HepG2 (cell line): Measurements from ENCODE around the gene ATP7B. TPM values are rescaled to one million over a fixed set of nuclear protein-coding genes. Genes with fewer than 3 reads are reported as not detected.
A peak's percentile ranks its signal among the peaks of the same experiment; 100 is the strongest.

Source experiments
- ATAC-seq: fragments of 200-7000 bp; cut with Tn5 transposase; 3 replicates; pipeline ENCODE4 v1.9.1; 2020; ENCODE audit warnings: mild to moderate bottlenecking, moderate library complexity
- BruUV-seq: library from RNA; stranded (reverse); fragments of 400-500 nt; replicated peaks from 2 replicates; lab custom pipeline; 2021; lab: Mats Ljungman, UMichigan
- CTCF ChIA-PET: fragments of 300-600 bp; formaldehyde crosslinking; extraction: SDS; loops from one replicate; lab custom pipeline; 2021; ENCODE audit warnings: low total read pairs, inconsistent platforms, low intra/inter-chr PET ratio; lab: Yijun Ruan, JAX
- POLR2A ChIA-PET: fragments of 350-600 bp; sonication (Branson Sonifier 250); formaldehyde crosslinking; loops from one replicate; lab custom pipeline; 2020; ENCODE audit warnings: antibody characterized with exemption, inconsistent platforms; lab: Yijun Ruan, JAX
- DNase-seq: peaks from one replicate; pipeline ENCODE4 v3.0.0-alpha.2; 2015; ENCODE audit warnings: low spot score
- FAIRE-seq: peaks from 3 replicates; lab custom pipeline; 2011; peaks lifted over from hg19 to GRCh38; lab: Jason Lieb, UNC
- H2AFZ ChIP-seq: one replicate; pipeline ENCODE4 v1.6.1; 2011; ENCODE audit warnings: low read length, inconsistent platforms
- H3K27ac ChIP-seq: fragments of 300-600 bp; 3 replicates; pipeline ENCODE4 v1.8.0; 2011; ENCODE audit warnings: mixed run types, mild to moderate bottlenecking, mixed read lengths, low read length, inconsistent platforms; ENCODE audit not compliant: insufficient read depth; ENCODE audit errors: extremely low read length
- H3K27me3 ChIP-seq, 2 experiments: fragments of 200-600 bp in 1 of 2; 2 replicates in 1 of 2; 3 replicates in 1 of 2; pipeline versions ENCODE4 v1.6.0 to v1.8.0; 2011; ENCODE audit warnings: low read length in 2 of 2, mild to moderate bottlenecking in 2 of 2, moderate library complexity in 2 of 2, inconsistent platforms in 1 of 2; ENCODE audit not compliant: insufficient read depth in 2 of 2, control insufficient read depth in 1 of 2
- H3K36me3 ChIP-seq, 2 experiments: fragments of 200-600 bp in 1 of 2; replicated peaks in 1 of 2; 2 replicates in 1 of 2; 3 replicates in 1 of 2; pipeline versions ENCODE4 v1.5.1 to v1.8.0; 2011; ENCODE audit warnings: low read length in 2 of 2, inconsistent platforms in 1 of 2; ENCODE audit not compliant: insufficient read depth in 2 of 2, control insufficient read depth in 1 of 2
- H3K4me1 ChIP-seq: 2 replicates; pipeline ENCODE4 v1.5.1; 2012; ENCODE audit warnings: low read length, inconsistent platforms; ENCODE audit not compliant: insufficient read depth
- H3K4me2 ChIP-seq: 2 replicates; pipeline ENCODE4 v1.6.0; 2011; ENCODE audit warnings: low read depth, low read length, inconsistent platforms
- H3K4me3 ChIP-seq, 3 experiments: fragments of 200-600 bp in 1 of 3; sonication (generic), shearing (Covaris generic) in 1 of 3; replicated peaks in 1 of 3; 2 replicates each; pipeline ENCODE4 v1.5.1; 2011 to 2016; ENCODE audit warnings: low read length in 3 of 3, inconsistent platforms in 2 of 3, low read depth in 2 of 3, mild to moderate bottlenecking in 2 of 3, control low read depth in 1 of 3, mixed read lengths in 1 of 3; ENCODE audit not compliant: insufficient read depth in 1 of 3
- H3K79me2 ChIP-seq: one replicate; pipeline ENCODE4 v1.6.1; 2011; ENCODE audit warnings: low read length, inconsistent platforms; ENCODE audit not compliant: insufficient read depth
- H3K9ac ChIP-seq: 2 replicates; pipeline ENCODE4 v1.6.0; 2011; ENCODE audit warnings: mild to moderate bottlenecking, low read depth, low read length, inconsistent platforms; ENCODE audit not compliant: insufficient read depth
- H3K9me3 ChIP-seq: 2 replicates; pipeline ENCODE4 v1.5.1; 2012; ENCODE audit warnings: mild to moderate bottlenecking, low read length
- H4K20me1 ChIP-seq: 2 replicates; pipeline ENCODE4 v1.6.0; 2011; ENCODE audit warnings: inconsistent platforms, mild to moderate bottlenecking, low read length, moderate library complexity; ENCODE audit not compliant: insufficient read depth
- ARHGAP35 ChIP-seq: sonication (generic); formaldehyde crosslinking; IDR thresholded peaks from 2 replicates; pipeline ENCODE4 v1.9.0; 2022; ENCODE audit warnings: mild to moderate bottlenecking, inconsistent platforms, moderate library complexity, missing genetic modification reagents, borderline replicate concordance
- CREB3 ChIP-seq: sonication (generic); formaldehyde crosslinking; IDR thresholded peaks from 2 replicates; pipeline ENCODE4 v1.5.0; 2020; ENCODE audit warnings: missing genetic modification reagents
- HMGA1 ChIP-seq: sonication (generic); formaldehyde crosslinking; conservative IDR thresholded peaks from 2 replicates; pipeline ENCODE4 v1.4.0; 2020; ENCODE audit warnings: missing genetic modification reagents
- KLF16 ChIP-seq, 2 experiments: sonication (generic) in 1 of 2; formaldehyde crosslinking in 1 of 2; IDR thresholded peaks; 2 replicates each; pipeline versions ENCODE4 v1.6.1 to v1.8.0; 2016 to 2023; ENCODE audit warnings: missing genetic modification reagents in 2 of 2, missing compliant biosample characterization in 1 of 2
- PRDM15 ChIP-seq: sonication (generic); formaldehyde crosslinking; IDR thresholded peaks from 2 replicates; pipeline ENCODE4 v1.4.0; 2020; ENCODE audit warnings: missing genetic modification reagents
- SSRP1 ChIP-seq: IDR thresholded peaks from 2 replicates; pipeline ENCODE4 v1.6.1; 2016; ENCODE audit warnings: control low read depth
- ZFP36L2 ChIP-seq: sonication (generic); formaldehyde crosslinking; IDR thresholded peaks from 2 replicates; pipeline ENCODE4 v1.4.0; 2020; ENCODE audit warnings: missing genetic modification reagents
- ZNF264 ChIP-seq: sonication (generic); formaldehyde crosslinking; IDR thresholded peaks from 2 replicates; pipeline ENCODE4 v1.4.0; 2020; ENCODE audit warnings: missing genetic modification reagents
- ZSCAN20 ChIP-seq: sonication (generic); formaldehyde crosslinking; IDR thresholded peaks from 2 replicates; pipeline ENCODE4 v1.4.0; 2020; ENCODE audit warnings: missing genetic modification reagents, mild to moderate bottlenecking, borderline replicate concordance
- WGBS: methylation state at CpG from one replicate; pipeline ENCODE4 v1.1.6; 2017; ENCODE audit warnings: low lambda C conversion rate; 5-methylcytosine and 5-hydroxymethylcytosine counted together
- in situ Hi-C: cut with HindIII; loops from 2 replicates; pipeline ENCODE4 v1.10.0; 2017; ENCODE audit warnings: low pct_unique_long_range_greater_than_20kb; ENCODE audit not compliant: extremely low pct_ligation_motif_present
- intact Hi-C: fragments of 100-400 bp; cut with micrococcal nuclease; formaldehyde crosslinking; loops from one replicate; pipeline ENCODE4 v1.10.0; 2022; ENCODE audit not compliant: unreplicated experiment
- polyA plus RNA-seq, 8 experiments: library from polyadenylated mRNA; depleted of rRNA in 3 of 8; stranded (reverse) in 7 of 8; unstranded in 1 of 8; fragments of >200 nt; fragmentation: Illumina TruSeq in 4 of 8; extraction: Trizol in 4 of 8; gene quantifications; 2 replicates each; pipeline versions ENCODE4 v1.2.1 to v1.2.3, GENCODE V29; 2011 to 2016; ENCODE audit warnings: low read depth in 4 of 8, missing spikeins in 1 of 8, mixed read lengths in 1 of 8; ENCODE audit not compliant: insufficient read depth in 1 of 8
- total RNA-seq, 5 experiments: library from RNA; depleted of rRNA; stranded (reverse); fragments of >200 nt; fragmentation: Illumina TruSeq; extraction: Trizol; gene quantifications; 2 replicates each; pipeline ENCODE4 v1.2.3, GENCODE V29; 2016; ENCODE audit warnings: low read depth in 1 of 5
- TF ChIP-seq, protein P1 (sequence below): sonication (generic); formaldehyde crosslinking; IDR thresholded peaks from 2 replicates; pipeline ENCODE4 v1.8.0; 2022; ENCODE audit warnings: low read depth, missing genetic modification reagents
- TF ChIP-seq, protein P2 (sequence below): sonication (generic); formaldehyde crosslinking; IDR thresholded peaks from 2 replicates; pipeline ENCODE4 v1.5.1; 2020; ENCODE audit warnings: missing genetic modification reagents, mild to moderate bottlenecking, borderline replicate concordance
- TF ChIP-seq, protein P3 (sequence below): sonication (generic); formaldehyde crosslinking; IDR thresholded peaks from 2 replicates; pipeline ENCODE4 v1.4.0; 2020; ENCODE audit warnings: missing genetic modification reagents; ENCODE audit errors: not compliant biosample characterization

ATP7B gene
- total and polyA plus RNA-seq, 2 of the 13 experiments (the other 11 are each of a cell fraction or from before 2014, with no cell fraction given) = 31.8 to 57.4 TPM

DNA sequence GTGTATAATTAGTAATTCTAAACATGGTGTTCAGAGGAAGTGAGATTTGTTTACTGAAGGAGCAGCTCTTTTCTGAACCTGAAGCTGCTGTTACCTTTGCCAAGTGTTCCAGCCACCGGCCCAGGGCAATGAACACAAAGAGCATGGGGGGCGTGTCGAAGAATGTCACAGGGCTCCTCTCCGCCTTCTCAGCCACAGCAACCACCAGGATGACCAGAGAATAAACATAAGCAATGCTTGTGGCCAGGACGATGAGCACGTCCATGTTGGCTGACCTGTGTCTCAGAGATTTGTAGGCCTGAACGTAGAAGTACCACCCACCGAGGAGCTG, 53.1 kb downstream of the ATP7B start:
- BruUV-seq = no TSS peak
- Histone ChIP-seq H2AFZ (no peak overlapping the region), H3K79me2 (no peaks in the 10 kb centered on the region), H3K4me3 (no peak overlapping the region), H3K27me3 (no peaks in the 10 kb centered on the region), H3K4me1 (peaks cover 10% of the 10 kb centered on the region), H3K27ac (no peak overlapping the region), H3K36me3 (peaks cover 37 to 85% of the 10 kb centered on the region in 2 experiments), H3K4me2 (no peak overlapping the region), H3K9ac (no peak overlapping the region), H4K20me1 (no peaks in the 10 kb centered on the region), H3K9me3 (no peaks in the 10 kb centered on the region)
- POLR2A ChIA-PET = no interaction called here
- FAIRE-seq (no peak), DNase-seq (no peak), ATAC-seq (peak; percentile 13; the same call in 1 of the 3 replicates)
- TF ChIP-seq, protein P1, sequence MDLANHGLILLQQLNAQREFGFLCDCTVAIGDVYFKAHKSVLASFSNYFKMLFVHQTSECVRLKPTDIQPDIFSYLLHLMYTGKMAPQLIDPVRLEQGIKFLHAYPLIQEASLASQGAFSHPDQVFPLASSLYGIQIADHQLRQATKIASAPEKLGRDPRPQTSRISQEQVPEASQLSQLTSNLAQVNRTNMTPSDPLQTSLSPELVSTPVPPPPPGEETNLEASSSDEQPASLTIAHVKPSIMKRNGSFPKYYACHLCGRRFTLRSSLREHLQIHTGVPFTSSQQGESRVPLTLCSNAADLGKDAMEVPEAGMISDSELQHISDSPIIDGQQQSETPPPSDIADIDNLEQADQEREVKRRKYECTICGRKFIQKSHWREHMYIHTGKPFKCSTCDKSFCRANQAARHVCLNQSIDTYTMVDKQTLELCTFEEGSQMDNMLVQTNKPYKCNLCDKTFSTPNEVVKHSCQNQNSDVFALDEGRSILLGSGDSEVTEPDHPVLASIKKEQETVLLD = no peak
- TF ChIP-seq, protein P2, sequence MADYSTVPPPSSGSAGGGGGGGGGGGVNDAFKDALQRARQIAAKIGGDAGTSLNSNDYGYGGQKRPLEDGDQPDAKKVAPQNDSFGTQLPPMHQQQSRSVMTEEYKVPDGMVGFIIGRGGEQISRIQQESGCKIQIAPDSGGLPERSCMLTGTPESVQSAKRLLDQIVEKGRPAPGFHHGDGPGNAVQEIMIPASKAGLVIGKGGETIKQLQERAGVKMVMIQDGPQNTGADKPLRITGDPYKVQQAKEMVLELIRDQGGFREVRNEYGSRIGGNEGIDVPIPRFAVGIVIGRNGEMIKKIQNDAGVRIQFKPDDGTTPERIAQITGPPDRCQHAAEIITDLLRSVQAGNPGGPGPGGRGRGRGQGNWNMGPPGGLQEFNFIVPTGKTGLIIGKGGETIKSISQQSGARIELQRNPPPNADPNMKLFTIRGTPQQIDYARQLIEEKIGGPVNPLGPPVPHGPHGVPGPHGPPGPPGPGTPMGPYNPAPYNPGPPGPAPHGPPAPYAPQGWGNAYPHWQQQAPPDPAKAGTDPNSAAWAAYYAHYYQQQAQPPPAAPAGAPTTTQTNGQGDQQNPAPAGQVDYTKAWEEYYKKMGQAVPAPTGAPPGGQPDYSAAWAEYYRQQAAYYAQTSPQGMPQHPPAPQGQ (CRISPR knock-in tag) = no peak
- TF ChIP-seq ZFP36L2 (CRISPR knock-in tag) (no peak), HMGA1 (CRISPR knock-in tag) (no peak), CREB3 (CRISPR knock-in tag) (no peak), PRDM15 (CRISPR knock-in tag) (no peak), SSRP1 (no peak), ARHGAP35 (no peak), ZSCAN20 (no peak), ZNF264 (CRISPR knock-in tag) (no peak), KLF16 (CRISPR knock-in tag; IDR thresholded peaks at IDR 0.05) (no peak)
- TF ChIP-seq, protein P3, sequence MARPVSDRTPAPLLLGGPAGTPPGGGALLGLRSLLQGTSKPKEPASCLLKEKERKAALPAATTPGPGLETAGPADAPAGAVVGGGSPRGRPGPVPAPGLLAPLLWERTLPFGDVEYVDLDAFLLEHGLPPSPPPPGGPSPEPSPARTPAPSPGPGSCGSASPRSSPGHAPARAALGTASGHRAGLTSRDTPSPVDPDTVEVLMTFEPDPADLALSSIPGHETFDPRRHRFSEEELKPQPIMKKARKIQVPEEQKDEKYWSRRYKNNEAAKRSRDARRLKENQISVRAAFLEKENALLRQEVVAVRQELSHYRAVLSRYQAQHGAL (CRISPR knock-in tag) = no peak
- intact Hi-C loops = loop anchor here (5.0 kb wide), 1 partner anchor 169 kb away; the partner anchor contains the start of gene NEK5
- in situ Hi-C loops = no loop called here
- WGBS = 79% methylated on average over 8 of the region's 8 CpGs
- CTCF ChIA-PET = no interaction called here
